ENCODE data around the gene KCNH3.

KCNH3 gene

DNA sequence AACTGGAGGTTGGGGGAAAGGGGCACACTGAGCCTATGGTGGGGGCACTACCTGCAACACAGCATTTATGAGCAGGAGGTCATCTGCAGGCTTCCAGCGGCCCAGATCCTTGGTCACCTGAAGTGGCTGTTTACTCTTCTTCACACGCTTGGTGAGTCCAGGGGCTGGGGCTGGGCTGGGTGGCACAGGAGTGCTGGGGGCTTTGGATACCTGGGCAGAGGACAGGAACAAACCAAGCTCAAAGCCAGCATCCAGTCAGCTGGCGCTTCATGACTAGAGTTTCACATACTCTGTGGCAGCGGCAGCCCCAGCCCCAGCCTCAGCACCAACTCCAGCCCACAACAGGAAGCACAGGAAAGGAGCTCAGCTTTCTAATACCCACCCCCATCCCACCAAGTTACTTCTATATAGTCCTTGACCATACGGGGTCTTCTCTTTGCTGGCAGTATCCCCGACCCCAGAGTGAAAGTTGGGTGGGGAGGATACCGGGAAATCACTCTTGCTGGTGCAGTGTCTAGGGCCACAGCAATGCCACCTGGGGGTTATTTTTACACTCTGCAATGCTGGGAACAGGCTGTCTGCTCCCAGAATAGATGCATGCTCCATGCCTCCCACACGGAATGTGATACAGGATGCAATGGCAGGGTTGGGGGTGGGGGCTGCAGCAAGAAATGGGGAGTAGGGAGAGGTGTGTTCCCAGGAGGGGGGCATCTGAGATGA lies 26.0 kb downstream of the KCNH3 start:
- no peak for DNase-seq

DNA sequence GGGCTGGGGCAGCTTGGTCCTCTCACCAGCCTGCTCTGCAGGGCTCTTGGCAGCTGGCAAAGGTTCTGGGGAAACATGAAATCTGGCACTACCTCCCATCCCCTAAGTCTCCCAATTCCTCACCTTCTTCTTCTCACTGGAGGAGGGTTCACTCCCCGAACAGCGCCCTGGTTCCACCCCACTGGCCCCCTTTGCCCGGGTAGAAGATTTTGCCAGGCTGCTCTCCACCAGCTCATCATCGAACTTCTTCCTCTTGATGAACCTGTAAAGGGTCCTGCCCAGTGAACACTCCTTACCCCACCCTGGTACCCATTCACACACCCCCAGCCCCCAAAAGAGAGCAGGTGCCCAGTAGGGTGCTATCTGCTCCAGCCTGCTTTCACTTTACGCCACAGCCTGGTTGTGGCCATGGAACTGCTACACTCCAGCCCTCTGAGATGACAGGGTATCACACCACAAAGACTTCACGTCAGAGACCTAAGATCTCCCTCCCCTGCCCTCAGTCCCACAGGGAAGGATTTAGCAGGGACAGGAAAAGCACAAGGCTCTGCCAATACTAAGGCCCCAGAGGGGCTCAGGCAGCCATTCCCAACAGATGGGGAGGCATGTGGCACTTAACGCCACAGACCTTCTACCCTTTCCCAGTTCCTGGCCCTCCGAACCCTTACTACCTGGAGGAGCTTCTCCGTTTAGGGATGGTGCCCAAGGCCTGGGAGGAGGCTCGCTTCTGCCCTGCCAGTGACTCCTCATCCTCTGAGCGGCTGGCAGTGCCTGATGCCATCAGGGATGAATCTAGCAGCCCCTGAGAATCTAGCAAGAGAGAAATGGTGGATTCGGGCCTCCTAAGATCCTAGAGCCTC lies 26.8 kb downstream of the KCNH3 start:
- no peak for DNase-seq

DNA sequence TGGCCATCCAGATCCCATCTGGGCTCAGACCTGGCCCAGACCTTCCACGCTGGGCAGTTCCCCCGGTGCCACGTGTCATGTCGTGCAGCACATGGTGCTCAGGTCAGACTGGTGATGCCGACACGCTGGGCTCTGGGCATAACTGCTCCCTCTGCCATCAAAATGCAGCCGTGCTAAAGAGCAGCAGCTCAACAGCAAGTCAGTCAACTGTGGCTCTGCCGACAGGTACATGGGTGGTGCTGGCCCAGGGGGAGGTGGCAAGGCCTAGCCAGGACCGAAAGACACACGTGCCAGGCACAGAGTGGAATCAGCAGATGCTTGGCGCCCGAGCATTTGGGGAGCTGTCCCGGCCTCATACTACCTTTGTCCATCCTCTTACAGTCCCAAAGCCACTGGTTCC lies 27.5 kb downstream of the KCNH3 start:
- DNase-seq: no peak

DNA sequence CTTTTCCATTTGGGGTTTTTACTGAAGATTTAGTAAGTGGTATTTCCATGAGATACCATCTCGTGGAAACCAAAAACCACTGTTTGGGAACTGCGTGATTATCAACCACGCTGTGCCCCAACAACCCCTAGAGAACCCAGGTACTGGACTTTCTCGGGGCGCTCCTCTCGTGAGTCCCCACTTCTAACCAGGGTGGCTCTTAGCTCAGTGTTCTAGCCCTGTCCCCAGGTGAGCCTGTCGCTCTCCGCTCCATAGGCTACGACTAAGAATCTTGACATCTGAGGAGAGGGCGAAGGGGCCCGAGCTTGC lies 28.4 kb downstream of the KCNH3 start:
- no peak for DNase-seq

DNA sequence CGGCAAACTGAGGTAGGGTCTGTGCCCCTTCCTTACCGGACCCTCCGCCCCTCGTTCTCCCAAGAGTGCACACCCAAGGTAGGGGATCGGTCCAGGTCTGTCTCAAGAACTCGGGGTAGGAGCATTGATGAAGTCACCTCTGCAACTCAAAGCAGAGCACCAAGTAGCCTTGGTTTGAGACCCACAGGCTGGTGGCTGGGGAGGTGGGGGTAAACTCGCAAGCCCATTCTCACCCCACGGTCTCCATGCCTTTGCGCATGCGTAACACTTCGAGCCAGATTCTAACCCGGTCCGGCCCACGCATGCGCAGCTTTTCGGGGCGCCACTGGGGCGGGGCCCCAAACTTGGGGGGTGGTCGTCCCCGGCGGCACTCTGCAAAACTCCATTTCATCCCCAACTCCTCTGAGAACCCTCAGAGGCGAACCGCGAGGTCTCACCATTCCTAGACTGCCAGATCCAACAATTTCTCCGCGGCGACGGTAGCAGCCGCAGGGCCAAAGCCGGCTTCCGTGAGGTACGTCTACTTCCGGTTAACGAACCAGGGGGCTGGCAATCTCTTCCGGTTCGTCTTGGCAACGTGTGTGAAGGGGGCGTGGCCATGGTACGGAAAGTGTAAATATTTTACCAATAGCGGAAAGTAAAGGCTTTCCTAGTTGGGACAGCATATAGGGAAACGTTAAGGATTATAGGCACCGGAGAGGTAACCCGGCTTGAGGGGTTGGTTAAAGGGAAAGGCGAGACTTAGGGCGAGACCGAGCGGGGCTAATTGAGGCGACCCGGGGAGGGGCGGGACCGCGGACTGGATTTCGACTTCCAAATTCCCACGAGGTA lies 29.0 kb downstream of the KCNH3 start, which contains the start of gene MCRS1:
TSS of gene MCRS1 (minus strand) at position 532 of the 831 bp plus-strand sequence. CDS start 1,411 bp downstream, outside the sequence.
- DNase-seq: peak; percentile 91

DNA sequence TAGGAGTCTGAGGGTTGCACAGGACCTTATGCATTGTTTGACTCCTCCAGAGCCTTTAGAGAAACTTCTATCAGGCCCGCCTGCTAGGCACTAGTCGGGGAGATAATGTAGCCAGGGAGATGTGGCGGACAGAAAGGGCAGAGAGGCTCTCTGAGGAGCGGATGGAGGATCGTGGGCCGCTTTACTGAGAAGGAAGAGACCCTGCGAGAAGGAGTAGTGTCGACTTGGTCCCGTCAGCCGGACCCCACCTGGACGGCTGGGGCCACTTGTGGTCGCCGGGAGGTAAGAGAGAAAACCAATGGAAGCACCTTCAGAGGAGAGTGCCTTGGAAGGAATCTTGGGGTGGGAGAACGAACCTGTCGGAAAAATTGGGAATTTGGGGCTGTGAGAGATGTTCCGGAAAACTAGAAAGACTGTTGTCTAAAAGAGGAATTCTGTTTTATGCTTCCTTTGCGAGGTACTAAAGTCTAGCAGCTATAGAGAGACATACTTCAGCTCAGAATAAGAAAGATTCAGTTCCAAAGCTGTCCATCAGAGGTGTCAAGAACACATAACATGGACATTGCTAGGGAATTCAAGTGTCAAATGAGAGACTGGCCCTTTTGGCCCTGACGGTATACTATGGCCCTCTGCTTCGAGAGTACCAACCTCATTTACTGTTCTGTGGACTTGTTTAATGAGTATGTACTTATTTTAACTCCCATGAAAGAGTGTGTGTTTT lies 29.8 kb downstream of the KCNH3 start:
- no peak for DNase-seq

DNA sequence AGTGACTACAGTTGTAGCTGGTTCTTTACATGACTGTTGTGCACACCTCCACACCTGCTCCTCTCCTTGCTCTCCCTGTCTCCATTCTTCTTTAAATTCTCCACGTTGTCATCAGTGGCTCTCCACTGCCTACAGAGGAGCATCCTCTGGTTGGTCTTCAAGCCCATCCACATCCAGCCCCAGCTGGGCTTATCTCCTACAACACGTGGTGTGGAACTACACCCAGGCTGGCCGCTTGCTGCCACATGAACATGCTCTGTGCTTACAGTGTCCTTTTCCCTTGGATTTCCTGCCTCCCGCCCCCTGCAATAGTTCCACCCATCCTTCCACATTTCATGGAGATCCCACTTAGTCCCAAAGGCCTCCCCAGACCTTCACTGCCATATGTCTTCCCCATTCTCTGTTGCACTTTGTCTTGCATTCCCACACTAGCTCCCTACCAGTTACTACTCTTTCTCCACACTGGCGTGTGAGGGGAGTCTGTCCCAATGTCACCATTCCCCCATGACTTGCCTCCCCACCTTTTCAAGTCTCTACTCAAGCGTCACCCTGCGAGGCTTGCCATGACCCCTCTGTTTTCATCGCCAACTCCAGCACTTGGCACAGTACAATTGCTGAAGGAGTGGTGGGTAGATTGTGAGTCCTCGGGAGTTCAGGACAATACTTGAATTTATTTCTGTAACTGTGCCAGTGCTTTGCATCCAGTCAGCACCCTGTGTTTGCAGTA lies 38.9 kb downstream of the KCNH3 start:
- DNase-seq: no peak

DNA sequence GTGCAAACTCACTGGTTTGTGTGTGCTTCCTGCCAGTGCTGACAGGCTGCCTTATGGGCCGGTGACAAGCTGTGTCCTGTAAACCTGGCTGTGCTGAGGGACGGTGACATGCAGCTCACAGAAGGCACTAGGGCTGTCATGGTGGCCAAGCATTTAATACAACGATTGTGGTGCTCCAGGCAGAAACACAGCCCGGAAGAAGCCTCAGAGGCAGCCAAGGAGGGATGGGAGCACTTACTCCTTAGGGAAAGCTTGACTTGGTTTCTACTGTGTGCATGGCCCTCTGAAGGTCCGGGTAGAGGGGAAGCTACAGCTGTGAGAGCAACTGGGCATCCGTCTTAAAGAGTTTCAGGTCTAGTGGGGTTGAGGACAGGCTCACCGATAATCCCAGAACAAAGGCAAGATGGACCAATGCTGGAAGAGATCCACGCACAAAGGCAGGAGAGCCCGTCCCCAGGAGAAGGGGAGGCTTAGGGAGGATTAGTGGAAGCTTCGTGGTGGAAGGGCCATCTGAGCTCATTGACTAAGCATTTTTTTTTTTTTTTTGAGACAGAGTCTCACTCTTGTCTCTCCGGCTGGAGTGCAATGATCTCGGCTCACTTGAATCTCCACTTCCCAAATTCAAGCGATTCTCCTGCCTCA lies 39.8 kb downstream of the KCNH3 start:
- DNase-seq: no peak

DNA sequence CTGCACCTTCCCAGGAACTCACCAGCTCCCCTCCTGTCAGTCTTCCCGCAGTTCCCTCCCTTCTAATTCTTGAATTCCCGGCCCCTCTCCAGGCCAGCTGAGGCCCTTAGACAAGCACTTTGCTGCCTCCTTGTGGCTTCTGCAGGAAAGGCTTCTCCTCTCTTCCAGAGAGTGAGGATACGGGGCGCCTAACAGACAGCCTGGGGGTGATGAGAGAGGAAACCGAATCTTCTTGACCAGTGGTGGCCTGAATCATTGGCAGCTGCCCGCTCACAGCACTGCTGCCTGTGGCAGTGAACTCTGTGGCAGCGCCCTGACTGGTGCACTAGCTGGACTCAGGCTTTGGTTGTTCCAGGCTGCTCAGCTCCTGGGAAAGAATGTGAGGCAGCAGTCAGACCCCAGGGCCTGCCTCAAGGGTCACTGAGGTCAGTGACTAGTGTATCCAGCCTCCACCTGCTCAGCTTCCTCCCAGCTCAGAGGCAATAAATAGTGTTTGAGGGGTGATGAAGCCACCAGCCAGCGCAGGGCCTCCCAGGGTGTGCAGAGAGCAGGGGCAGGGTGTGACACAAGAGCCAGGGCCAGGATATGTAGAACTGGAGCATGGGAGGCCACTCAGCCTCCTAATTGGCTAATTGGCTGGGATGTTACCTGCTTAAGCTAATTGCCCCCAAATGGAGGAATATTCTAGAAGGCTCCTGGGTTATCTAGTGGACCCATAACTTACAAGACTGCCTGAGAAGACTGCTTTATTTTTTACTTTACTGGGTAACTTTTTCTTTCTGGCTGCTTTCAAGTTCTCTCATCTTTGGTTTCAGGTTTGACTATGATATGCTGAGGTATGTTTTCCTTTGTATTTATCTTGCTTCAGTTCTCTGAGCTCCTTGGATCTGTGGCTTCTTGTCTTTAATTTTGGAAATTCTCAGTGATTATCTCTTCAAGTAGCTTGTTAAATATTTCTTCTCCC lies 42.0 kb downstream of the KCNH3 start:
- peak; percentile 70 for DNase-seq

DNA sequence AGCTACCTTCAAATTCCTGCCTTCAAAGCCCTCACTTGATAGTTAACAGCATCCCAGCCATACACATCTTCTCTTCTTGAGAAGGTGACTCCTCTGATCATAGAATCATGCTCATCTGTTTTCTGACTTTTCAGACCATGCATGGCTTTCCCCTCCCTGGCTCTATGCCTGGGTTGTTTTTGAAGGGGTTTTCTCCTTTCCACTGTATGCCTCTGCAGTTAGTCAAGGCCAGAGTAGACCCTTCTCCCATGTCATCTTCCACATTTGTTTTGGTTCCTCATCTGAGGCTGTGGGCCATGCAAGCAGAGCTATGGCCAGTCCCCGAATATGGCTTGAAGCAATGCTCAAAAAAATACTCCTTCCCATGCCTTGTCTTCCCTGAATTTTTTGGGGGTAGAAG lies 43.4 kb downstream of the KCNH3 start:
- DNase-seq: no peak

DNA sequence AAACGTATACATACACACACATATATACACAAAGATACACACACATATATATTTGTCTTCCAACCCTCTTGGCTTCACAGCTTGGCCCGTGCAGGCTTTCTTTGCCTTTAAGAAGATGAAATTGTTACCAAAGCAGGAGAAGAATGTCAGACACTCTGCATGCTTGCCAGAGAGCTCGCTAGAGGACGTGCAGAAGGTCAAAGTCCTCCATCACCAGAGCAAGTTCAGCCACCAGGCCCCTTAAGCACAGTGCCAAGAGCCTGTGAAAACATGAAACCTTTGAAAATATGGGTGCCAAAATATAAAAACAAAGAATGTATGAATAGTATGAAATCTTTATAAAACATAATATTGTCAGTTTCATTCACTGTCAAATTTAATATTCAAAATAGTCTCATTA lies 44.0 kb downstream of the KCNH3 start:
- no peak for DNase-seq

DNA sequence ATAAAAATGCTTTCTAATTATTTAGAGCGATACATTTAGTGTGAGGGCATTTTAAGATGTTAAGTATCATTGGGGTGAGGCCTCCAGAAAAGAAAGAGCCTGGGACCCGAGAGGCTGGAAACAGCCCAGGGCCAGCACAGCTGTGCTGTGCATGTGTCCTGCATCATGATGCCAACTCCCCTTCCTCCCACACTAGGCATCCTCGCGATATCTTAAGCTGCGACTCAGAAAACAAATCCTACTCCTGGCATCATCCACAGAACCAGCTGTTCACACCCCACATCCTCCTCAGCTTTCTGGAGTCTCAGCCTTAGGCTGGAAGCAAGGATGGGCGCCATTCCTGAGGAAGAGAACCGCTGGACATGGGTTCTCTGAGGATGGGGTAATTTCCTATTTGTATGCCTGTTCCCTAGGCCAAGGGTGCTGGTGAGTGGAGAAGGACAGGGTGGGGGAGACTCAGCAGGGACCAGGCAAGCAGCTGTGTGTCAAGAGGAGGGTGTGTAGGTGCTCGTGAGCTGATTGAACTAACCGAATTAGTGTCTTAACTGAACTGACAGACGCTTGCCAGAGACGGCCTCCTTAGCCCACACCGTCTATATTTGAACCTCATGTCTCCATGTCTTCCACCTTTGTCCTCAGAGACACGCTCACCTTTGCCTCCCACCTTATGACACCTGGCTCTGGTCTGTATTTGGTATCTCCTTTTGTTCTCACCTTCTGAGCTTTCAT lies 44.7 kb downstream of the KCNH3 start:
- DNase-seq: no peak

DNA sequence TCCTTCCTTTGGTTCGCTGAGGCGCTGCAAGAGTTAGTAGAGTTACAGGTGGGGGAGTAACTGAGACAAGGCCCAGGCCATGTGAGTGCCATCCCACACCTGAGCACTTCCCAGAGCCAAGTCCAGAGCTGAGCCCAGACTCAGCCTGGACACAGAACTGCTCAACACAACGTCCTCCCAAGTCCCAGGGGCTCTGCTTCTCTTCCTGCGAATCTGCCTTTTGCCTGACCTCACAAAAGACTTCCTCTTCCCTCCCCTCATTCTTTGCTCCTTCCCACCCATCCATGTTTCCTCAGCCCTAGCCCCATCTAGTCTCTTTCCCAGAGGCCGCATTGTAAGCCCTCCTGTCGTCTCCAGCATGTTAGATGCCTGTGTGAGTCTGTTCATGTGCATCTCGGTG lies 45.8 kb downstream of the KCNH3 start:
- no peak for DNase-seq

DNA sequence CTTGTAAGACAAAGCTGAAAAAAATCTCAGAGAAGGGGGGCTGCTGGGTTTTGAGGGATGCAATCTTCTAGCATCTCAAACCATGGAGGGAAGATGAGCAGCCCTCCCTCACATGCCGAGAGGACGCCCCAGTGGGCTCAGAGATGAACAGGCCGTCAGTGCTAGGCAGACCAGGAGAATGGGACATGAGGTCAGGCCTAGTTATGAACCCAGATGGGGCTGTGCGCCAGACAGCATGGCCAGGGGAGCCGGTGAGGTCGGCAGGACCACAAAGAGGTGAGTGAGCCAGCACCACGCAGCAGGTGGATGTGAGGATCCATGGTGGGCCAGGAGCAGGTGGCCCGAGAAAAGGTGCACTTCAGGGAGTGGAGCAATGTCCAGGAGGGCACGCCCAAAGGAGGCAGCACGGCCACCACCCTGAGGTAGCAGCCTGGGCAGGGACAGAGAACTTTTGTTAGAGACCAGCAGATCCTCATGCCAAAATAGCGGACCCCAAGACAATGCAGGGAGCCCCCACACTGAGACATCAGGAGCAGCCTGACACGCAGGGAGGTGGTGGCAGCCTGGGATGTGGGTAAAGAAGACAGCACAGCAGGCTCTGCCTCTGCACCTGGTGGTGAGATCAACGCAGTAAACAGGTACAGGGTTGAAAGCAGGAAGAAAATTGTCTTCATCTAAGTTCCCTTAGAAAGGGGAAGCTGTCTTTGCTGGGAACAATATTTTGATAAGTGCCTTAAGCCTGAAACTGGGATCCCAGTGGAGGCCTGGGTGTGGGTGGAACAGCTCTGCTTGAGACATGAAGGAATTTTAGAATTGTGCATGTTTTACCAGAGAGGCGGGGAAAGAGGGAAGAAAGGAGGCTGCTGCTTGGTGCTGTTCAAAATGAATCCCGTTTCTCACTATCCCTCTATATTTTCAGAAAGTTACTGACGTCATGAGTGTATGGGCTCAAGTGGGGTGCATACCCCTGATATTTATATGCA lies 46.9 kb downstream of the KCNH3 start:
- DNase-seq: no peak

DNA sequence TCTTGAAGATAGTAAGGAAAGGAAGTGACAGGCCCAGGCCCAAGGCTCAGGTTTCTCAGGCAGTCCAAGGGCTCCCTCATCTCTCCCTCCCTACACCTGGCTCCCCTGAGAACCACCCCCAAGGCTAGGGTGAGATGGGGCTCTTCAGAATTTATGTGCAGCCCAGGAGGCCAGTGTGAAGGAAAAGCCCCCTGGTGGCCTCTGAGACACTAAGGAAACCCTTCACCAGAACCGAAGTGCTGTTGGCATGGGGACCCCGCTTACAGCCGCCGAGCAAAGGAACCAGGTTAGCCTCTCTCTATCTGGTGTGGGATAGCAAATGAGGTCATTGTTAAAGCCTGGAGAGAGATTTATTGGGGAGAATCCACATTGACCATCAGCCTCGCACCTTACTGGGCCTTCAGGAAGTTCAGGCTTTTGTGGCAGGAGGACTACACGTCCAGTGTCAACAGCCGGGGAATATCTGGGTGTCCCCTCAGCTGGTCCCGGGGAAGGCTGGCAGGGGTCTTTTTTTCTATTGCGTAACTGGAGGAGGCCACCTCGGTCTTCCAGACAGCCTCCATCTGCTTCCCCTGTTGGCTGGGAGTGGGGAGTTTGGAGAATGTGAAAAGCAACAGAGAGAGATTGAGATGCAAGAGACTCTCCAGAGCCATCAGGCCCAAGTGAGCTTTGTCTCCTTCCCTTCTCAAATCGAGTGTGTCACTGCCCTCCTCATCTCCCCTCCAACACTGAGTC lies 48.5 kb downstream of the KCNH3 start:
- DNase-seq: no peak

DNA sequence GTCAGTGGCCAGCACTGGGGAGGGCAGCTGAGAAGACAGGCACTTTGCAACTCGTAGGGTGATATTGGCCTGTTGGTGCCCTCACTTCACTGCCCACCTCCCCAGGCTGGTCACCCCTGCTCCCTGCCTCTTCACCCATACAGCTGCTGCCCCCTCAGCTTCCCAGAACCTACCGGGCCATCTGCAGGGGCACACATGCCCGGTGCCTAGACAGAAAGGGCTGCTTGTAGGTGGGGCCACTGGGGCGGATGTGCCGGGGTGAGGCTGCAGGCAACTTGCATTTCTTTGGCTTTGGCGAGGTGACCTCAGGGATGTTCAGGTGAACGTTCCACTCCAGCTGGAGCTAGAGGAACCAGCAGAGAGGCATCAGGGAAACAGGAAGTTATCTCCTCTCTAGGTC lies 49.5 kb downstream of the KCNH3 start:
- no peak for DNase-seq

DNA sequence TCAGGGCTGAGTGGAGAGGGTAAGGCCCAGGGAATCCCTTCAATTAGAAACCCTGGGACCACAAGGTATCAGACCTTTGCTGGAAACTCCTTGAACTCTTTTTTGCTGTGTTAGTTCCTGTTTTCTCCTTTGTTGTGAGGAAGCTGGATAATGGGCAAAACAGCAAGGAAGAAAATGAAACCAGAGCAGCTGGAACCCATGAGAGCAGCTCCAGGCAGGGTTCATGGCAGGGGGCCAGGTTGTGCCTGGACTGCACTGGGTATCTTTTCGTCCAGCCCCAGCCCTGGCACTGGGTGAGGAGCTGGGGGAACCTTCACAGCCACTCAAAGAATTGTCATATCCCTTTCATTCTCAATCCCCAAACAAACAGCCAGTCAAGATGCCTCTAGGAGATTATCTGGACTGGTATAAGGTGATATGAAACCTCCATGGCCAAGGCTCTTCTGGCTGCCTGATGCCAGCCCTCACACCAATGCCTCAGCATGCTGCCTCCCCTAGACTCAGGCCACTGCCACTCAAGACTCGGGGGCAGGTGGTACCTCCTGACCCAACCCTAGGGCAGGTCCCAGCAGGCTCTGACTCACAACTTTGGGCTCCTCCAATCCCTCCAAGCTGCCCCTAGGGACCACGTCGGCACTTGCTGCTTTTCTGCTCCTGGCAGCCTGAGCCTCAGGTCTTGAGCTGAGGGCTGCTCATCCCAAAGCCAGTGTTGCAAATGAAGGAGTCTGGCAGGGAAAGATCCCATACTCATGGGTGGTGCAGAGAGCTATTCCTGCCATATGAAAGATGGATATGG lies 50.1 kb downstream of the KCNH3 start:
- no peak for DNase-seq
